ENCODE measurements around the gene FREY1. TPM values are rescaled to one million over a fixed set of nuclear protein-coding genes. Genes with fewer than 3 reads are reported as not detected.

The FREY1 gene
- total RNA-seq, 6 experiments from 2014 or later, result 0.38 to 0.74 (median 0.68) TPM

GRCh38 chr11:45924927-45925326, 17.9 kb upstream of the FREY1 start:
- H3K27ac Mint-ChIP-seq, result no peak overlapping the region
- H3K4me3 Mint-ChIP-seq, result no peak overlapping the region
- H3K4me1 Mint-ChIP-seq (ENCODE audit: low read depth), result peaks cover 5% of the 10 kb centered on the region
- TF ChIP-seq CTCF (IDR thresholded peaks at IDR 0.05), result no peak
- H3K9me3 Mint-ChIP-seq, result no peaks in the 10 kb centered on the region
- no peaks in the 10 kb centered on the region for H3K36me3 Mint-ChIP-seq (ENCODE audit: low read depth)
- DNase-seq, result no peak
- peaks cover 34% of the 10 kb centered on the region for H3K27me3 Mint-ChIP-seq (ENCODE audit: insufficient read depth)

GRCh38 chr11:45924036-45924915, 17.2 kb upstream of the FREY1 start:
- H3K9me3 Mint-ChIP-seq, result no peaks in the 10 kb centered on the region
- H3K36me3 Mint-ChIP-seq (ENCODE audit: low read depth), result no peaks in the 10 kb centered on the region
- TF ChIP-seq CTCF (IDR thresholded peaks at IDR 0.05), result no peak
- no peak overlapping the region for H3K4me3 Mint-ChIP-seq
- peaks cover 34% of the 10 kb centered on the region for H3K27me3 Mint-ChIP-seq (ENCODE audit: insufficient read depth)
- no peaks in the 10 kb centered on the region for H3K4me1 Mint-ChIP-seq (ENCODE audit: low read depth)
- no peak overlapping the region for H3K27ac Mint-ChIP-seq
- DNase-seq, result no peak

- H3K27me3 Mint-ChIP-seq (ENCODE audit: insufficient read depth), result peaks cover 38% of the 10 kb centered on the region
- no peaks in the 10 kb centered on the region for H3K36me3 Mint-ChIP-seq (ENCODE audit: low read depth)
- no peak for DNase-seq
- H3K4me1 Mint-ChIP-seq (ENCODE audit: low read depth), result peaks cover 7% of the 10 kb centered on the region; the same call in 1 of the 2 replicates
- H3K4me3 Mint-ChIP-seq, result no peak within 1 kb of the TSS
- no peak within 1 kb of the TSS for H3K27ac Mint-ChIP-seq
- TF ChIP-seq CTCF (IDR thresholded peaks at IDR 0.05), result no peak
- no peaks in the 10 kb centered on the region for H3K9me3 Mint-ChIP-seq
These were observed 15.5 kb upstream of the FREY1 start, which contains the start of gene LARGE2 for GRCh38 chr11:45922425-45923082. TSS of gene LARGE2 (plus strand) at chr11:45922656. CDS start at chr11:45922883, 227 bp downstream.

GRCh38 chr11:45921561-45922424, 14.7 kb upstream of the FREY1 start:
- no peak overlapping the region for H3K4me3 Mint-ChIP-seq
- H3K27me3 Mint-ChIP-seq (ENCODE audit: insufficient read depth), result peaks cover 34% of the 10 kb centered on the region
- no peak for DNase-seq
- peaks cover 11% of the 10 kb centered on the region for H3K4me1 Mint-ChIP-seq (ENCODE audit: low read depth)
- no peaks in the 10 kb centered on the region for H3K36me3 Mint-ChIP-seq (ENCODE audit: low read depth)
- no peak overlapping the region for H3K27ac Mint-ChIP-seq
- H3K9me3 Mint-ChIP-seq, result no peaks in the 10 kb centered on the region
- TF ChIP-seq CTCF (IDR thresholded peaks at IDR 0.05), result no peak

Data from HFFc6 (cell line).